NCI-H510A treated with DMSO at 0.1 percent for 48 hours (cell line): ENCODE data around the gene STYK1.
A peak's percentile ranks its signal among the peaks of the same experiment; 100 is the strongest.

ENCODE experiments used
- DNase-seq: peaks from one replicate; lab custom pipeline; 2025; lab: John Stamatoyannopoulos, UW

STYK1 gene, protein sequence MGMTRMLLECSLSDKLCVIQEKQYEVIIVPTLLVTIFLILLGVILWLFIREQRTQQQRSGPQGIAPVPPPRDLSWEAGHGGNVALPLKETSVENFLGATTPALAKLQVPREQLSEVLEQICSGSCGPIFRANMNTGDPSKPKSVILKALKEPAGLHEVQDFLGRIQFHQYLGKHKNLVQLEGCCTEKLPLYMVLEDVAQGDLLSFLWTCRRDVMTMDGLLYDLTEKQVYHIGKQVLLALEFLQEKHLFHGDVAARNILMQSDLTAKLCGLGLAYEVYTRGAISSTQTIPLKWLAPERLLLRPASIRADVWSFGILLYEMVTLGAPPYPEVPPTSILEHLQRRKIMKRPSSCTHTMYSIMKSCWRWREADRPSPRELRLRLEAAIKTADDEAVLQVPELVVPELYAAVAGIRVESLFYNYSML

GRCh38 chr12:10673659-10674384 lies at the start of gene STYK1:
STYK1 (minus strand) TSS chr12:10674052; CDS start chr12:10634618, 39,434 bp downstream.
- DNase-seq: peak; percentile 90

- peak; percentile 47 for DNase-seq
Measured at GRCh38 chr12:10722905-10723746, 49.3 kb upstream of the STYK1 start, which contains the start of gene YBX3. YBX3 (minus strand) TSS chr12:10723323; CDS start chr12:10723111, 212 bp downstream.

DNA sequence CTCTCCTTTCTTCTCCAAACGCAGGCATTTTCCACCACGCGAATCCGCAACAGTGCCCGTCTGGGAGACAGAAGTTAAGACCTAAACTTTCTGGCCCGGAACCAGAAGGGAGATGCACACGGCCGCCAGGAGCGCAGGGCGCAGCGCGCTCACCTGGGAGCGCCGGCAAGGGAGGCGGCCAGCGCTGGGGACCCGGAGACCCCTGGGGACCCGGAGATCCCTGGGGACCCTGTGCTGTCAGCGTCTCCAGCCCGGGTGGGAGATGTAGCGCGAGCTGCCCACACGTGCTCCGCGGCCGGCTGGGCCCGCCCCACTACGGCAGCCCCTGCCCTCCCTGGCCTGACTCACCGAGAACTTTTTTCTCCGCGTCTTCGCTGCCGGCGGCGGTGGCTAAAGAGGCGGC lies 48.7 kb upstream of the STYK1 start:
- DNase-seq: peak; percentile 79

- peak; percentile 94 for DNase-seq
Measured at GRCh38 chr12:10721651-10722501, 48.0 kb upstream of the STYK1 start.

GRCh38 chr12:10720974-10721650 lies 47.3 kb upstream of the STYK1 start:
- DNase-seq: no peak

GRCh38 chr12:10719482-10719881 lies 45.6 kb upstream of the STYK1 start:
- DNase-seq: no peak

DNA sequence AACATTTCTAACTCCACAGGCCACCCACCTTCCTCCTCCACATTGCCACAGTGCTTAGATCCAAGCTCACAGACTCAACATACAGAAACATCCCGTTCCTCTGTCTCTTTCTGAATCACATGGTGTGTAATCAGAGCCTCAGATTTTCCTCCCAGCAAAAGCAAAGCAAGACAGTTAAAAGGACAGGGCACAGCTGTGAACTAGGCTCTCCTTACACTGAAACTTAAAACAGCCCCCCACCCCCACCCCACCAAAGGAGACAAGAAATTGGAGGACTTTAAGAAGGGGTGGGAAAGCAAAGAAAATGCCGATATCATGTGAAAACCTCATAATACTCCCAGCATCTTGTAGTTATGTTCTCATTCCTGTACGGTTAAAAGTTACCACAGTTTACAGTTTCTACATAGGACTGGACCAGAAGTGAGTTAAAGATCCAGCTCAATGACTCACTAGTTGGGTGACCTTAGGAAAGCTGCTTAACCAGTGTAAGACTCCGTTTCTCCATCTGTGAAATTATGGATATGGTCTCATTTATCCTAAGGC lies 44.5 kb upstream of the STYK1 start:
- no peak for DNase-seq

DNA sequence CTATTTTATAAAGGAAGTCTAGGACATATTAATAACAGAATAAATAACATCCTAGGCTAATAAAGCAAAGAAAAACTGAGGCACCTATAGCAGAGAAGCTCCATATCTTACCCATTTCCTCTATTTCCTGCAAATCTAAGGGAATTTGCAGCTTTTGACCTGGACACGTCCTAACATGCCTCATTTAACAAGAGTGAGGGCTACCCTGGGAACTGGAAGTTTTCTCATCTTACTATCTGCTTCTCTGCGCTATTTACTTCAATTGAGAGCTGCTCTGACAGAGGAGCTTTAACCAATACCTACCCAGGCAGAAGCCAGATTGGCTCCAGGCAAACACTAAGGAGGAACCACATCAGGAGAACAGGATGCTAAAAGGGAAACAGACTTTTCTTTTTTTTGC lies 43.6 kb upstream of the STYK1 start:
- DNase-seq: no peak

GRCh38 chr12:10716704-10717315 lies 43.0 kb upstream of the STYK1 start:
- DNase-seq: no peak

- no peak for DNase-seq
Measured at GRCh38 chr12:10716277-10716676, 42.4 kb upstream of the STYK1 start.

- no peak for DNase-seq
Measured at GRCh38 chr12:10715491-10715890, 41.6 kb upstream of the STYK1 start.

DNA sequence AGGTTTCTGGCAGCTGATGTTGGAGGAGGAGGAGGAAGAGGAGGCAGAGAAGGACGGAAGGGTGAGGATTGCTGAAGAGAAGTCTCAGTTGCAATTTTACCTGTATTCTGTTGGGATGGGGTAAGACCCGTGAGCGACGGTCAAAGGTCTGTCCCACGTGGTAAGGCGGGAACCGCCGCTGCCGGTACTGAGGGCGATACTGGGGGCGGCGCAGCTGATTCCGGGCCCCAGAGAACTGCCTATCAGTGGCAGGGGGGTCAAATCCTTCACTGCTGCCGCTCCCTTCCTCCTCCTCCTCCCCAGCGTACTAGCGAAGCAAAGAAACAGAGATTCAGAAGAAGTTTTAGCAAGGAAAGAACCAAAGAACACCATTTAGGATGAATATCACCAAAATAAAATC lies 36.0 kb upstream of the STYK1 start:
- no peak for DNase-seq

DNA sequence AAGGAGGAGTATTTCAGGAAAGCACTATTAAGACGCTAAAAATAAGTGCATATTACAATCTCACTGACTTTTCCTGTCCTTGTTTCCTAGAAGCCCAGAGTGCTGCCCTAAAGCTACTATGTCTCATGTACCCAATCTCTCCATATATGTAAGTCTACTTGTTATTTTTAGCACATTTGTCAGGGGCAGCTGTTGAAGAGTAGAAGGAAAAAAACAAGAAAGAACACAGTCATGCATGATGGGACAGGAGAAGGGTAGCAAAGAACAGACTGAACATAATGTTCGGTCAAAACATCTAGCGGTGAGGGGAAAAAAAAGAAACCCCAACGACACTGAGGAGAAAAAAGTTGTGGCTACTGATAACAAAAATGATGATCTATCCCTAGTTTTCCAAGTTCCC lies 35.0 kb upstream of the STYK1 start:
- DNase-seq: no peak

DNA sequence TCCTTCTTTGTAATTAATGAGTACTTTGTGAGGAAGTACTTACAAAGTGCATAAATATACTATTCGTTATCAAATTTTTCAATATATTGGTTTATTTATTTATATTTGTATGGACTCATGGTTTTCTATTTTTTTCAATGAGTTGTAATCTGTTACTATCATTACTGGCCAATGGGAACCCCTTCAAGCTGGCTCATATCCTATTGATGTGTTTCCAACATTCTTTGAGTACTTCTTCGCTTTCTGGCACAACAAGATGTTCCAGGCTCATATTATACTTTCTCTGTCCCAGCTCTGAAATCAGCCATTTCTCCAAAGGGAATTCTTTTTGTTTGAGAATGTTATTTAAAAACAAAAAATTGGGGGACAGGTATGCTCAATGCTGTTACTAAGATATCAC lies 31.8 kb upstream of the STYK1 start:
- DNase-seq: no peak

- DNase-seq: no peak
Measured at GRCh38 chr12:10701843-10702242, 28.0 kb upstream of the STYK1 start.

DNA sequence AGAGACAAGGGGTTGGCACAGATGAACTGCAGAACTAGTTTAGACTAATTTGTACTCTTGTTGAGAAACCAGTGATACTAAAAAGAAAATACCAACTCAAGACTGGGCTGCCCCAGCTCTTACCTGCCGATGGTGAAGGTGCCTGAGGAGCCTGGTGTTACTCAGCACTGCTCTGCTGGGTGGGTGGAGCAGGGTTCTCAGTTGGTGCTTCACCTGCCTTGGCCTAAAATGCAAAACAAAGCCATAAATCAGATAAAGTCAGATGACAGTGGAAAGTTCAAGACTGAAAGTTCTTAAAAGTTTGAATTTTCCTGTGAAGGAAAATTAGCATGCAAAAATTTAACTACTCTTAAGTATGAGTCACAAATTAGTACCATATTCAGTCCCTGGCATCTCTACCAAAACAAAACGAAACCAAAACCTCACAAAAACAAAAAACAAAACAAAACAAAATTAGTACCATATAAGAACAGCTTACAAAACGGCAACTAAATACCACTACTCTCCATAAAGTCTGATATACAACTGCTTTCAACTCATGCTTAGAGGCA lies 27.4 kb upstream of the STYK1 start:
- DNase-seq: no peak

GRCh38 chr12:10700581-10700980 lies 26.7 kb upstream of the STYK1 start:
- DNase-seq: no peak

GRCh38 chr12:10697862-10698261 lies 24.0 kb upstream of the STYK1 start:
- DNase-seq: no peak

GRCh38 chr12:10697156-10697555 lies 23.3 kb upstream of the STYK1 start:
- no peak for DNase-seq

DNA sequence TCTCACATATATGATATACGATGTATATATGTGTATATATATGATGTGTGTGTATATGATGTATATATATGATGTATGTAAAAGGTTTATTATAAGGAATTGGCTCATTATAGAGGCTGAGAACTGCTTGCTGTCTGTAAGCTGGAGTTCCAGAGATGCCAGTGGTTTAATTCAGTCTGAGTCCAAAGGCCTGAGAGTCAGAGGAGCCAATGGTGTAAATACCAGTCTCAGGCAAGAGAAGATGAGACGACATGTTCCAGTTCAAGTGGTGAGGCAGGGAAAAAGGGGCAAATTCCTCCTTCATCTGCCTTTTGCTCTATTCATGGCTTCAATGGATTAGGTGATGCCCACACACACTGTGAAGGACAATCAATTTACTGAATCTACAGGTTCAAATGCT lies 17.1 kb upstream of the STYK1 start:
- DNase-seq: no peak
